Neural cell (in vitro differentiated cells): ENCODE results near the gene ADARB1. TPM values are rescaled to one million over a fixed set of nuclear protein-coding genes. Genes with fewer than 3 reads are reported as not detected.

Experiments
- H2AFZ ChIP-seq: fragments of 200-600, 300-800 bp; sonication (generic), shearing (Covaris generic); 2 replicates; pipeline ENCODE4 v1.6.0; 2014; ENCODE audit warnings: low read depth, mild to moderate bottlenecking, antibody characterized with exemption, low read length, moderate library complexity
- H3F3A ChIP-seq: fragments of 200-600 bp; shearing (Covaris generic); 2 replicates; pipeline ENCODE4 v1.6.1; 2016; ENCODE audit warnings: mild to moderate bottlenecking, moderate library complexity, mixed read lengths, antibody characterized with exemption, low read length; ENCODE audit not compliant: insufficient read depth, poor library complexity, severe bottlenecking
- H3K27ac ChIP-seq: fragments of 200-600, 300-800 bp; sonication (generic), shearing (Covaris generic); 2 replicates; pipeline ENCODE4 v1.5.1; 2014; ENCODE audit warnings: mild to moderate bottlenecking, low read length, moderate library complexity
- H3K27me3 ChIP-seq: fragments of 300-800, 200-600 bp; sonication (generic), shearing (Covaris generic); 2 replicates; pipeline ENCODE4 v1.6.0; 2014; ENCODE audit warnings: mild to moderate bottlenecking, low read depth, low read length, moderate library complexity; ENCODE audit not compliant: insufficient read depth
- H3K36me3 ChIP-seq: fragments of 300-800, 200-600 bp; sonication (generic), shearing (Covaris generic); 2 replicates; pipeline ENCODE4 v1.5.1; 2014; ENCODE audit warnings: mild to moderate bottlenecking, antibody characterized with exemption, low read length, moderate library complexity; ENCODE audit not compliant: insufficient read depth
- H3K4me2 ChIP-seq: fragments of 300-800, 200-600 bp; sonication (generic), shearing (Covaris generic); 2 replicates; pipeline ENCODE4 v1.6.0; 2014; ENCODE audit warnings: mild to moderate bottlenecking, low read length
- H3K4me3 ChIP-seq: fragments of 300-800, 200-600 bp; sonication (generic), shearing (Covaris generic); 2 replicates; pipeline ENCODE4 v1.5.1; 2014; ENCODE audit warnings: mild to moderate bottlenecking, low read length, moderate library complexity
- H3K79me2 ChIP-seq: fragments of 200-600 bp; shearing (Covaris generic); replicated peaks from 2 replicates; pipeline ENCODE4 v1.6.0; 2014; ENCODE audit warnings: mild to moderate bottlenecking, low read length, moderate library complexity; ENCODE audit not compliant: insufficient read depth
- H3K9ac ChIP-seq: fragments of 300-800, 200-600 bp; sonication (generic), shearing (Covaris generic); 2 replicates; pipeline ENCODE4 v1.6.1; 2016; ENCODE audit warnings: mild to moderate bottlenecking, low read length, mixed read lengths
- H3K9me2 ChIP-seq: fragments of 200-600 bp; shearing (Covaris generic); 2 replicates; pipeline ENCODE4 v1.6.1; 2016; ENCODE audit warnings: mild to moderate bottlenecking, low read length, mixed read lengths; ENCODE audit not compliant: insufficient read depth
- H3K9me3 ChIP-seq: fragments of 200-600, 300-800 bp; sonication (generic), shearing (Covaris generic); 2 replicates; pipeline ENCODE4 v1.6.1; 2016; ENCODE audit warnings: mild to moderate bottlenecking, mixed run types, low read length, moderate library complexity, mixed read lengths
- H4K20me1 ChIP-seq: fragments of 200-600 bp; shearing (Covaris generic); 2 replicates; pipeline ENCODE4 v1.6.1; 2016; ENCODE audit warnings: mild to moderate bottlenecking, mixed run types; ENCODE audit not compliant: insufficient read depth
- EP300 ChIP-seq: fragments of 450-650 bp; conservative IDR thresholded peaks from 2 replicates; pipeline ENCODE4 v1.6.1; 2014; ENCODE audit warnings: antibody characterized with exemption, mild to moderate bottlenecking, moderate library complexity; ENCODE audit not compliant: poor library complexity, severe bottlenecking
- EZH2 ChIP-seq: fragments of 200-600, 300-800 bp; shearing (Covaris generic), sonication (generic); IDR thresholded peaks from 2 replicates; pipeline ENCODE4 v1.6.1; 2014; ENCODE audit warnings: antibody characterized with exemption, low read length, borderline replicate concordance, mild to moderate bottlenecking; ENCODE audit not compliant: insufficient read depth, poor library complexity, severe bottlenecking
- MXI1 ChIP-seq: fragments of 450-650 bp; conservative IDR thresholded peaks from 2 replicates; pipeline ENCODE4 v1.6.1; 2014; ENCODE audit warnings: antibody characterized with exemption, mild to moderate bottlenecking; ENCODE audit not compliant: poor library complexity, severe bottlenecking
- POLR2AphosphoS5 ChIP-seq: IDR thresholded peaks from 2 replicates; pipeline ENCODE4 v1.6.1; 2012
- RAD21 ChIP-seq: fragments of 450-650 bp; conservative IDR thresholded peaks from 2 replicates; pipeline ENCODE4 v1.6.1; 2014; ENCODE audit warnings: antibody characterized with exemption, mild to moderate bottlenecking, moderate library complexity
- SMC3 ChIP-seq: fragments of 450-650 bp; conservative IDR thresholded peaks from 2 replicates; pipeline ENCODE4 v1.6.1; 2014; ENCODE audit warnings: antibody characterized with exemption, mild to moderate bottlenecking, moderate library complexity; ENCODE audit not compliant: poor library complexity
- TAF1 ChIP-seq: IDR thresholded peaks from 2 replicates; pipeline ENCODE4 v1.6.1; 2012; ENCODE audit warnings: low read depth
- polyA plus RNA-seq: library from polyadenylated mRNA; depleted of rRNA; stranded (reverse); fragments of >200 nt; gene quantifications from 2 replicates; pipeline ENCODE4 v1.2.3, GENCODE V29; 2014
- TF ChIP-seq, protein P1 (sequence below): fragments of 450-650 bp; IDR thresholded peaks from 2 replicates; pipeline ENCODE4 v1.5.1; 2014; ENCODE audit warnings: antibody characterized with exemption, mild to moderate bottlenecking, moderate library complexity; ENCODE audit not compliant: poor library complexity, severe bottlenecking
- TF ChIP-seq, protein P2 (sequence below): IDR thresholded peaks from 2 replicates; pipeline ENCODE4 v1.6.1; 2012; ENCODE audit warnings: borderline replicate concordance

The ADARB1 gene
- polyA plus RNA-seq, 1 donor from 2014 or later: 8.9 TPM

DNA sequence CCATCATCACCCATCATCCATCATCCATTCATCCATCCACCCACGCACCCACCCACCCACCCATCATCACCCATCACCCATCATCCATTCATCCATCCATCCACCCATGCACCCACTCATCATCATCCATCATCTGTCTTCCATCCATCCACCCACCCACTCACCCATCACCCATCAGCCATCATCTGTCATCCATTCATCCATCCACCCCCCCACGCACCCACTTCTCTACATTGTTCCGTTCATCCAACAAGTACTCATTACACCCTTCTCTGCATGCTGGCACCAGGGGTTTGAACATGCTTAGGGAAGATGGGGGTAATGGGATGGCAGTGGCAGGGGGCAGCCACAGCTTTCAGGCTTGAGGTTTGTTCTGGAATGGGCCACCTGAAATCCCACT, 82.1 kb downstream of the ADARB1 start:
- Histone ChIP-seq H3K27me3 (no peaks in the 10 kb centered on the region), H3F3A (no peaks in the 10 kb centered on the region), H3K9me3 (no peaks in the 10 kb centered on the region), H3K36me3 (no peaks in the 10 kb centered on the region), H3K27ac (no peak overlapping the region), H3K79me2 (no peaks in the 10 kb centered on the region), H3K9me2 (no peaks in the 10 kb centered on the region), H3K4me3 (no peak overlapping the region), H2AFZ (no peak overlapping the region), H3K9ac (no peak overlapping the region), H4K20me1 (no peaks in the 10 kb centered on the region), H3K4me2 (no peak overlapping the region)
- TF ChIP-seq TAF1 (no peak), SMC3 (no peak), POLR2AphosphoS5 (no peak)

DNA sequence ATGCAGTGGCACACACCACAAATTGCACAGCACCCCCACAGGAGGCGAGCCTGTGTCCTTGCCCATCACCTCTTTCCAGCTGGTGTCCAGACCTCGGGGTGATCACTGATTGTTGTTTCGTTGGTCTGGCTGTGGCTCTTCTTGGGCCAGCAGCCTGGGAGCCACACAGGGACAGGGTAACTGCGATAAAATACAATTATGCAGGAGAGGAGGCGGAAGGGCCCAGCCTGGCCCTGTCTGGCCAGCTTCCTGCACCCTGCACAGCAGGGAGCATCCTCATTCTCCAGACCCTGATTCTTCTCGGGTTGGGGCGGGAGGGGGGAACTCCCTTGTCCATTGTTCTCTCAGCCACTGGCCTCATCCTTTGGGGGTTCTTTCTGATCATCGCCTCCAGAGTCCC, 83.6 kb downstream of the ADARB1 start:
- H3K9me2 ChIP-seq: no peaks in the 10 kb centered on the region
- no peak overlapping the region for H3K4me2 ChIP-seq
- no peak overlapping the region for H3K9ac ChIP-seq
- H3K4me3 ChIP-seq: no peak overlapping the region
- no peaks in the 10 kb centered on the region for H3K36me3 ChIP-seq
- no peaks in the 10 kb centered on the region for H3K79me2 ChIP-seq
- no peak for TF ChIP-seq SMC3
- no peak for TF ChIP-seq MXI1
- TF ChIP-seq, protein P1, sequence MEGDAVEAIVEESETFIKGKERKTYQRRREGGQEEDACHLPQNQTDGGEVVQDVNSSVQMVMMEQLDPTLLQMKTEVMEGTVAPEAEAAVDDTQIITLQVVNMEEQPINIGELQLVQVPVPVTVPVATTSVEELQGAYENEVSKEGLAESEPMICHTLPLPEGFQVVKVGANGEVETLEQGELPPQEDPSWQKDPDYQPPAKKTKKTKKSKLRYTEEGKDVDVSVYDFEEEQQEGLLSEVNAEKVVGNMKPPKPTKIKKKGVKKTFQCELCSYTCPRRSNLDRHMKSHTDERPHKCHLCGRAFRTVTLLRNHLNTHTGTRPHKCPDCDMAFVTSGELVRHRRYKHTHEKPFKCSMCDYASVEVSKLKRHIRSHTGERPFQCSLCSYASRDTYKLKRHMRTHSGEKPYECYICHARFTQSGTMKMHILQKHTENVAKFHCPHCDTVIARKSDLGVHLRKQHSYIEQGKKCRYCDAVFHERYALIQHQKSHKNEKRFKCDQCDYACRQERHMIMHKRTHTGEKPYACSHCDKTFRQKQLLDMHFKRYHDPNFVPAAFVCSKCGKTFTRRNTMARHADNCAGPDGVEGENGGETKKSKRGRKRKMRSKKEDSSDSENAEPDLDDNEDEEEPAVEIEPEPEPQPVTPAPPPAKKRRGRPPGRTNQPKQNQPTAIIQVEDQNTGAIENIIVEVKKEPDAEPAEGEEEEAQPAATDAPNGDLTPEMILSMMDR: no peak
- no peak for TF ChIP-seq TAF1
- TF ChIP-seq, protein P2, sequence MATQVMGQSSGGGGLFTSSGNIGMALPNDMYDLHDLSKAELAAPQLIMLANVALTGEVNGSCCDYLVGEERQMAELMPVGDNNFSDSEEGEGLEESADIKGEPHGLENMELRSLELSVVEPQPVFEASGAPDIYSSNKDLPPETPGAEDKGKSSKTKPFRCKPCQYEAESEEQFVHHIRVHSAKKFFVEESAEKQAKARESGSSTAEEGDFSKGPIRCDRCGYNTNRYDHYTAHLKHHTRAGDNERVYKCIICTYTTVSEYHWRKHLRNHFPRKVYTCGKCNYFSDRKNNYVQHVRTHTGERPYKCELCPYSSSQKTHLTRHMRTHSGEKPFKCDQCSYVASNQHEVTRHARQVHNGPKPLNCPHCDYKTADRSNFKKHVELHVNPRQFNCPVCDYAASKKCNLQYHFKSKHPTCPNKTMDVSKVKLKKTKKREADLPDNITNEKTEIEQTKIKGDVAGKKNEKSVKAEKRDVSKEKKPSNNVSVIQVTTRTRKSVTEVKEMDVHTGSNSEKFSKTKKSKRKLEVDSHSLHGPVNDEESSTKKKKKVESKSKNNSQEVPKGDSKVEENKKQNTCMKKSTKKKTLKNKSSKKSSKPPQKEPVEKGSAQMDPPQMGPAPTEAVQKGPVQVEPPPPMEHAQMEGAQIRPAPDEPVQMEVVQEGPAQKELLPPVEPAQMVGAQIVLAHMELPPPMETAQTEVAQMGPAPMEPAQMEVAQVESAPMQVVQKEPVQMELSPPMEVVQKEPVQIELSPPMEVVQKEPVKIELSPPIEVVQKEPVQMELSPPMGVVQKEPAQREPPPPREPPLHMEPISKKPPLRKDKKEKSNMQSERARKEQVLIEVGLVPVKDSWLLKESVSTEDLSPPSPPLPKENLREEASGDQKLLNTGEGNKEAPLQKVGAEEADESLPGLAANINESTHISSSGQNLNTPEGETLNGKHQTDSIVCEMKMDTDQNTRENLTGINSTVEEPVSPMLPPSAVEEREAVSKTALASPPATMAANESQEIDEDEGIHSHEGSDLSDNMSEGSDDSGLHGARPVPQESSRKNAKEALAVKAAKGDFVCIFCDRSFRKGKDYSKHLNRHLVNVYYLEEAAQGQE: no peak
- no peak for TF ChIP-seq EP300
- TF ChIP-seq POLR2AphosphoS5: no peak
- no peak for TF ChIP-seq EZH2
- no peak for TF ChIP-seq RAD21
- no peak overlapping the region for H3K27ac ChIP-seq
- no peaks in the 10 kb centered on the region for H3K27me3 ChIP-seq
- no peaks in the 10 kb centered on the region for H3K9me3 ChIP-seq
- H3F3A ChIP-seq: no peaks in the 10 kb centered on the region
- no peaks in the 10 kb centered on the region for H4K20me1 ChIP-seq
- no peak overlapping the region for H2AFZ ChIP-seq
